ENCODE measurements around the gene SEC31A. TPM values are rescaled to one million over a fixed set of nuclear protein-coding genes. Genes with fewer than 3 reads are reported as not detected.
"Not testable (repeated sequence)": the region's sequence is repeated elsewhere in the genome, so short reads cannot be mapped to it uniquely, and the experiment has no call there.

Gene SEC31A
- total and polyA plus RNA-seq, 8 donors, result 72.1 to 590 (median 128) TPM

DNA sequence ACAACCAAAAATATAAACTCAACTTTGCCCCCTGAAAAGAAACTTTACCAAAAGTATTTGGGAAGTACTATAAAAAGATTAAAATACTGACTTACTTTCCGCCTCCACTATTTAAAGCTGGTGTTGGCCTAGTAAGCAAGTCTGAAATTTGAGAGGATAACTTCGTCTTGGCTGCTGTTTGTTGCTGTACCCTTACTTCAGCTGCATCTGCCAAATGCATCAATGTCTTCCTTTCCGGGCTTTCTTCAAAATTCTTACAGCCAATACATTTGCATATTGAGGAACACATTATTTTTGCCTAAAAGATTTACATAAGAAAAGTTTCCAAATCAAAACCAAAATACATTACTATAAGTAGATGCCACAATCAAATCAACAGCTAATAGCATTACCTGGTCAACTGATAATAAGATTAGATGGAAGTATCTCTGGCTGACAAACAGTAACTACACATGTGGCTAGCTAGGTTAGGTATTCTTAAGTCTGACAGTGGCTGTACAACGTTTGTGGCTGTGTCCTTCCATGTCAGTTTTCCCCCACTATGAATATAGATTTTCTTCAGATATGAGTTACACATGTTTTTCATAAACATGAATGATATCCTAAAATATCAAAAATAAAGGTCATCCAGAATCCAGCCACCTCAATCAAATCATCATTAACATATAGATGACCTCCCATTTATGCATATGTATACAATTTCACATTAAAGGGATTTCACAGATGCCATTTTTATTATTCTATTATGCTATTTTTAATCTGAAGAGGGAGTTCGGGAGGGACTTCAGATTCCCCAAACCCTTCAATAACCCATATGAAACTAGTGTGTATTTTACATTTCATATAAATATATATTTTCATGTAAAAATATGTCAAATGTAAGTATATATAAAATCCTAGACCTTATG is 40.1 kb upstream of the SEC31A start:
- no peak overlapping the region for H3K27ac ChIP-seq
- TF ChIP-seq POLR2A (IDR thresholded peaks at IDR 0.05) (no peak), POLR2AphosphoS5 (IDR thresholded peaks at IDR 0.05) (no peak), EP300 (IDR thresholded peaks at IDR 0.05) (no peak)
- TF ChIP-seq, protein P1, sequence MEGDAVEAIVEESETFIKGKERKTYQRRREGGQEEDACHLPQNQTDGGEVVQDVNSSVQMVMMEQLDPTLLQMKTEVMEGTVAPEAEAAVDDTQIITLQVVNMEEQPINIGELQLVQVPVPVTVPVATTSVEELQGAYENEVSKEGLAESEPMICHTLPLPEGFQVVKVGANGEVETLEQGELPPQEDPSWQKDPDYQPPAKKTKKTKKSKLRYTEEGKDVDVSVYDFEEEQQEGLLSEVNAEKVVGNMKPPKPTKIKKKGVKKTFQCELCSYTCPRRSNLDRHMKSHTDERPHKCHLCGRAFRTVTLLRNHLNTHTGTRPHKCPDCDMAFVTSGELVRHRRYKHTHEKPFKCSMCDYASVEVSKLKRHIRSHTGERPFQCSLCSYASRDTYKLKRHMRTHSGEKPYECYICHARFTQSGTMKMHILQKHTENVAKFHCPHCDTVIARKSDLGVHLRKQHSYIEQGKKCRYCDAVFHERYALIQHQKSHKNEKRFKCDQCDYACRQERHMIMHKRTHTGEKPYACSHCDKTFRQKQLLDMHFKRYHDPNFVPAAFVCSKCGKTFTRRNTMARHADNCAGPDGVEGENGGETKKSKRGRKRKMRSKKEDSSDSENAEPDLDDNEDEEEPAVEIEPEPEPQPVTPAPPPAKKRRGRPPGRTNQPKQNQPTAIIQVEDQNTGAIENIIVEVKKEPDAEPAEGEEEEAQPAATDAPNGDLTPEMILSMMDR (IDR thresholded peaks at IDR 0.05), result no peak
- H3K4me3 ChIP-seq, result no peak overlapping the region
- H3K27me3 ChIP-seq, result no peaks in the 10 kb centered on the region
- no peaks in the 10 kb centered on the region for H3K9me3 ChIP-seq
- 82 to 88% (median 86%) methylated on average over 5 of the region's 5 CpGs for WGBS, 5 donors
- H3K4me1 ChIP-seq, result no peaks in the 10 kb centered on the region
- H3K36me3 ChIP-seq, result peaks cover 0 to 50% (median 46%) of the 10 kb centered on the region in 4 donors
- DNase-seq, result no peak
- intact Hi-C loops (cut with DNase I; ENCODE audit: low total_unique reads), result no loop called here

DNA sequence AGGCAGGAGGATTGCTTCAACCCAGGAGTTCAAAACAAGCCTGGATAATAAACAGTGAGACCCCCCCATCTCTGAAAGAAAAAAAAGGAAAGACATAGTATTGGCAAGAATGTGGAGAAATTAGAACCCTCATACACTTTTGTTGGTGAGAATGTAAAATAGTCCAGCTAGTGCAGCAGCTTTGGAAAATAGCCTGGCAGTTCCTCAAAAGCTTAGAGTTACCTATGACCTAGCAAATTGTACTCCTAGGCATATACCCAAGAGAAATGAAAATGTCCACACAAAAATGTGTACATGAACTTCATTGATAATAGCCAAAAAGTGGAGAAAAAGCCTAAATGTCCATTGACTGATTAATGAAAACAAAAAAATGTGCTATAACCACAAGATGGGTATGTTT is 30.8 kb upstream of the SEC31A start:
- Histone ChIP-seq H3K27me3 (no peaks in the 10 kb centered on the region), H3K4me1 (no peaks in the 10 kb centered on the region), H3K9me3 (no peaks in the 10 kb centered on the region), H3K4me3 (no peak overlapping the region), H3K36me3 (peaks cover 0 to 22% (median 14%) of the 10 kb centered on the region in 4 donors), H3K27ac (no peak overlapping the region)
- DNase-seq, result no peak
- TF ChIP-seq, protein P1 (IDR thresholded peaks at IDR 0.05), result no peak
- TF ChIP-seq POLR2A (IDR thresholded peaks at IDR 0.05), result no peak
- intact Hi-C loops (cut with DNase I; ENCODE audit: low total_unique reads), result no loop called here

DNA sequence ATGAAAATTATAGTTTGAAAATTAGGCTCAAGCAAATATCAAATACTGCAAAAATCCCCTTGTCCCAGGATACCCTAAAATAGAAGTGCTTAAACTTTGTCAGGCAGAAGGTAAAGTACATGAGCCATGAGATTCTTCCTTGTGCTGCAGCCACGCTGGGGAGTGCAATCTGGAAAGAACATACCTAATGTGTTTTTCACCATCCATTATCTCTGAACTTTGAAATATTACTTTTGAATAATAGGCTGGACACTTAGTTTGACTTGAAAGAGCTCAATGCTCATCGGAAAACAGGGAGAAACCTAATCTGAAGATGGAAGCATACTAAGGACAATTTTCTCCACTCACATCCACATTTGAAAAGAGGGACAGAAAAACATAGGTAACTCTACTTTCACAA is 28.4 kb upstream of the SEC31A start:
- no peak overlapping the region for H3K4me3 ChIP-seq
- 65 to 89% (median 77%) methylated on average over 2 of the region's 2 CpGs for WGBS, 5 donors
- no peak for DNase-seq
- intact Hi-C loops (cut with DNase I; ENCODE audit: low total_unique reads), result no loop called here
- peaks cover 0 to 21% (median 13%) of the 10 kb centered on the region in 4 donors for H3K36me3 ChIP-seq
- no peak overlapping the region for H3K27ac ChIP-seq
- TF ChIP-seq EP300 (IDR thresholded peaks at IDR 0.05) (no peak), POLR2AphosphoS5 (IDR thresholded peaks at IDR 0.05) (no peak), POLR2A (IDR thresholded peaks at IDR 0.05) (no peak)
- TF ChIP-seq, protein P1 (IDR thresholded peaks at IDR 0.05), result no peak
- H3K4me1 ChIP-seq, result no peaks in the 10 kb centered on the region
- no peaks in the 10 kb centered on the region for H3K9me3 ChIP-seq
- no peaks in the 10 kb centered on the region for H3K27me3 ChIP-seq

DNA sequence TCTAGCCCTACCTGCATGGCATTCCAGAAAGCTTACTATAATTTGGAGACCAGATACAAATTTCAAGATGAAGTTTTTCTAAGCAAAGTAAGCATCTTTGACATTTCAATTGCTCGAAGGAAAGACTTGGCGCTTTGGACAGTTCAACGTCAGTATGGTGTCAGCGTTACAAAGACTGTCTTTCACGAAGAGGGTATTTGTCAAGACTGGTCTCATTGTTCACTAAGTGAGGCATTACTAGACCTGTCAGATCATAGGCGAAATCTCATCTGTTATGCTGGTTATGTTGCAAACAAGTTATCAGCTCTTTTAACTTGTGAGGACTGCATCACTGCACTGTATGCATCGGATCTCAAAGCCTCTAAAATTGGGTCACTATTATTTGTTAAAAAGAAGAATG is 27.1 kb upstream of the SEC31A start:
- no peak for TF ChIP-seq EP300 (IDR thresholded peaks at IDR 0.05)
- TF ChIP-seq POLR2AphosphoS5 (IDR thresholded peaks at IDR 0.05), result no peak
- TF ChIP-seq, protein P1 (IDR thresholded peaks at IDR 0.05), result no peak
- TF ChIP-seq POLR2A (IDR thresholded peaks at IDR 0.05), result no peak
- DNase-seq, result no peak
- intact Hi-C loops (cut with DNase I; ENCODE audit: low total_unique reads), result no loop called here
- Histone ChIP-seq H3K27ac (no peak overlapping the region), H3K4me1 (no peaks in the 10 kb centered on the region), H3K27me3 (no peaks in the 10 kb centered on the region), H3K36me3 (peaks cover 0 to 21% (median 13%) of the 10 kb centered on the region in 4 donors), H3K4me3 (no peak overlapping the region), H3K9me3 (no peaks in the 10 kb centered on the region)
- 92 to 95% (median 93%) methylated on average over 7 of the region's 7 CpGs for WGBS, 5 donors

DNA sequence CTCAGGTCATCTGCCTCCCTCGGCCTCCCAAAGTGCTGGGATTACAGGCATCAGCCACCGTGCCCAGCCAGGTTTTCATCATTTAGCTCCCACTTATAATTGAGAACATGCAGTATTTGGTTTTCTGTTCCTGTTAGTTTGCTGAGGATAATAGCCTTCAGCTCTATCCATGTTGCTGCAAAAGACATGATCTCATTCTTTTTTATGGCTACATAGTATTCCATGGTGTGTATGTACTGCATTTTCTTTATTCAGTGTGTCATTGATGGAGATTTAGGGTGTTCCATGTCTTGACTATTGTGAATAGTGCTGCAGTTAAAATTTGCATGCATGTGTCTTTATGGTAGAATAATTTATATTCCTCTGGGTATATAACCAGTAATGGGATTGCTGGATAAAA is 23.0 kb upstream of the SEC31A start:
- intact Hi-C loops (cut with DNase I; ENCODE audit: low total_unique reads), result not testable (repeated sequence)

More for the DNA sequence above, 23.0 kb upstream of the SEC31A start:
- peaks cover 0 to 36% (median 30%) of the 10 kb centered on the region in 4 donors for H3K36me3 ChIP-seq
- not testable (repeated sequence) for H3K4me3 ChIP-seq, H3K27ac ChIP-seq, DNase-seq, H3K27me3 ChIP-seq, H3K9me3 ChIP-seq, H3K4me1 ChIP-seq
- 89 to 100% (median 97%) methylated on average over 2 of the region's 2 CpGs for WGBS, 5 donors
